Suppressor macrophage treated with lipopolysaccharide for 4 hours (primary cell): ENCODE data around the gene C16orf95.
"Not testable (repeated sequence)": the region's sequence is repeated elsewhere in the genome, so short reads cannot be mapped to it uniquely, and the experiment has no call there.

Source experiments
- DNase-seq: peaks from one replicate; pipeline ENCODE4 v3.0.0-alpha.2; 2020

Gene C16orf95, protein sequence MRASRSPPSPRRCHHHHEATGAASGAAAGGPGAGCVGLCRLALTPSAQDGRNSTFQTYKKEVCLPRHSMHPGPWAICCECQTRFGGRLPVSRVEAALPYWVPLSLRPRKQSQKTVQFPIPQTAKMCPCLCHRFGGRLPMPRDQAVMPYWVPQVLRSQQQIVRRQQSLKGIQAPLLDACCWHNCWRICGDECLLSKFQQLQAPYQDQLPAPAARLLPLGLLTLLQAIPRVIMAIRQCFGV

DNA sequence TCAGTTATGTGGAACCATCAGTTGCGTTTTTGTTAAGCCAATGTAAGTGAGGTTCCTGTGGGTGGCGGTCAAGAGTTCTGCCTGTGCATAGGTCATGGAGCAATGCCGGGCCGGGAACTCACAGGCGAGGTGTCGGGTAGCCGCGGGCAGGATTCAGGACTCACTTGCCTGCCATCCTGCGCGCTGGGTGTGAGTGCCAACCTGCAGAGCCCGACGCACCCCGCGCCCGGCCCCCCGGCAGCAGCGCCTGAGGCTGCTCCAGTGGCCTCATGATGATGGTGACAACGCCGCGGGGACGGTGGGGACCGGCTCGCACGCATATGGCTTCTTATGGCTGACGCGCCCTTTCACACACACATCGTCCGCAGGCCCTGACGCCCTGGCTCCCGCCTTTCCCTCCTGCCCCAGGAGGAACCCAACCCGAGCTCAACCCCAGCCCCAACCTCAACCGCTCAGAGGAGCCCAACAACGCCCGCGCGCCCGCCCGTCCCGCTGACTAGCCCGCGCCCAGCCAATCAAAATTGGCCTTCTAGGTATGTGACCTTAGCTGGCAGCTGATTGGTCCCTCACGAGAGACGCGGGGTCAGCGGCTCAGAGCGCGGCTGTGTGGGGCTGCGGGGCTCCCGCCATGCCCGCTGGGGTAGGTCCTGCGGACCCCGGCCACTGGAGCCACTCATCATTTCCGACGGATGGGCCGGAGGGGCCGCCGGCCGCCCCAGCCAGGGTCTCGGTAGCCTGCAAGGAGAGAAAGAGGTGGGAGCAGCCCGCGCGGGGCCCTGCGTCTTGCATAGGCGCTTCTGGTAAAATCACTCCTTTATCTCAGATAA, at the start of gene C16orf95:
Gene C16orf95, minus strand, starts transcription at position 470 of the 827 bp plus-strand sequence. Its CDS starts 150 bp downstream, at position 320.
- DNase-seq, result peak; percentile 97

DNA sequence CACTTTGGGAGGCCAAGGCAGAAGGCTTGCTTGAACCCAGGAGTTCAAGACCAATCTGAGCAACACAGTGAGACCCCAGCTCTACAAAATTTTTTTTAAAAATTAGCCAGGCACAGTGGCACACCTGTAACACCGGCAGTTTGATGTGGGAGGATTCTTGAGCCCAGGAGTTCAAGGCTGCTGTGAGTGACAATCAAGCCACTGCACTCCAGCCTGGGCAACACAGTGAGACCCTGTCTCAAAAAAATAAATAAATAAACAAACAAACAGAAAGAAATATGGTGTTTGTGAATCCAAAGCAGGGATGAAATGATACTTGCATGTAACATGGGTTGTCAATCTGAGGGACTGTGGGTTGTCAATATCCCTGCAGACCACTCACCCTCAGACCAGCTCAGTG, 49.7 kb upstream of the C16orf95 start:
- no peak for DNase-seq

DNA sequence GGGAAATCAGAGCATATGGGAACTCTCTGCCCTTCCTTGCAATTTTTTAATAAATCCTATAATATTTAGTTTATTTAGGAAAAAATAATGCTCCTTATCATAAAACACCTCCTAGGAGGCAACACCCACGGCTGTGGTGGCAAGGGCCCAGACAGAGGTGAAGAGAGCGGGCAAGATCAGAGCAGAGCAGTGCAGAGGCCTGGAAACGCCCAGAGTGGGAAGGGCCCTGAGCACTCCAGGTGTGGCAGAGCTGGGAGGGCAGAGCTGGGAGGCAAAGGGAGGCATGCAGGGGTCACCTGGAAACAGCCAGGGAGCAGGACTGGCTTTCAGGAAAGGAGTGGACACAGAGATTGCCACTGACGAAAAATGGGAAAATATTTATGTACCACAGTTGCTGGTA, 49.1 kb upstream of the C16orf95 start:
- no peak for DNase-seq

DNA sequence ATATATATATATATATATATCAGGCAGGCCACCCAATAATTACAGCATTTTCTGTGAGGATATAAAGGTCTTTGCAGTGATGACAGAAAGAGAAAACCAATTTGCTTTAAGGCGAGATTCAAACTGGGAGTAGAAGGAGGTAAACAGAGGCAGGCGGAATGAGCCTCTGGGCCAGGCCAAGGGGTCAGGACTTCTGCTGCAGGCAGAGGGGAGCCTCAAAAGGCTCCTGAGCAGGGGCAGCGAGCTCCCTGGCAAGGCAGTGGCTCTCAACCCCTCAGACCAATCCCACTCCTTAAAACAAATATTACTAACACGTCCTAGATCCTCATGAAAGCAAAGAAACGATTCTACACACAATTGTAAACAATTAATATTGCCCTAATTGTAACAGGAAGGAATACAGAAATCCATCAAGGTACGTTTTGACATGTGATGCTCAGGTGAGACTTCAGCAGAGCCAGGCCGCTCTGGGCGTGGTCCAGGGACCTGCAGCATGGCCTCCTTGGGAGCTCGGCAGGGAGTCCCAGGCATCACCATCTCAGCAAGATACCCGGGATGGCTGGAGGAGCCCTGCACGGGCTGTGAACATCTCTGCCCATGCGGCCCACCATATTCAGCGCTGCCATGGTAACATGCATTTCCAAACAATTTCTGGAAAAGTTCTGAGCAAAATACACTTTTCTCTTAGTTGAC, 48.0 kb upstream of the C16orf95 start:
- DNase-seq, result no peak

DNA sequence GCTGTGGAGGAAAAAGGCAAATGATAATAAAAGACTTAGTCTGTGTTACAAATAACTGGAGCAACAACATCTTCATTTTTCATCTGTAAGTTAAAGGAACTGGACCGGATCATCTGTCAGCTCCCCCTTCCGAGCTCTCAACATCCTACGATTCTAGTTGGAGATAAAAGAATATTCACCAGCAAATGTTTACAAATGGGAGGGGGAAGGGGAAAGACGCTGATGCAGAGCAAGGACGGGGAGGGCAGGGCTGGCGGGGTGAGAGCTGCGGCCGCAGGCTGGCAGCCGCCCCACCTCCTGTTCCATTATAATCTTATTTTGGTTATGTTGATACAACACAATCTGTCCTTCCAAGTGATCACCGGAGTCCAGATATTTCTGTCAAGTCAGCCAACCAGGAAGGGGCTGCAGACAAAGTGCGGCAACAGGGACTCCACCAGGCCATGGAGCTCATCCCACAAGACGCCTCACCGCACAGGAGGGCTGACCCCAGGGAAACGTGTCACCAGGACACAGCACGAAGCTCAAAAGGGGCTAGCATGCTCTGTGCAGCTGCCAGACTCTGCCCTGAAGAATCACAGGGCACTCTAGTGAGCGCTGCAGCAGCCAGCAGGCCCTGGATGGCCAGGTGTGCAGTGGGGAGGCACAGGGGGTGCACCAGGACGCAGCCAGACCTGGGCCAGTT, 46.7 kb upstream of the C16orf95 start:
- no peak for DNase-seq

DNA sequence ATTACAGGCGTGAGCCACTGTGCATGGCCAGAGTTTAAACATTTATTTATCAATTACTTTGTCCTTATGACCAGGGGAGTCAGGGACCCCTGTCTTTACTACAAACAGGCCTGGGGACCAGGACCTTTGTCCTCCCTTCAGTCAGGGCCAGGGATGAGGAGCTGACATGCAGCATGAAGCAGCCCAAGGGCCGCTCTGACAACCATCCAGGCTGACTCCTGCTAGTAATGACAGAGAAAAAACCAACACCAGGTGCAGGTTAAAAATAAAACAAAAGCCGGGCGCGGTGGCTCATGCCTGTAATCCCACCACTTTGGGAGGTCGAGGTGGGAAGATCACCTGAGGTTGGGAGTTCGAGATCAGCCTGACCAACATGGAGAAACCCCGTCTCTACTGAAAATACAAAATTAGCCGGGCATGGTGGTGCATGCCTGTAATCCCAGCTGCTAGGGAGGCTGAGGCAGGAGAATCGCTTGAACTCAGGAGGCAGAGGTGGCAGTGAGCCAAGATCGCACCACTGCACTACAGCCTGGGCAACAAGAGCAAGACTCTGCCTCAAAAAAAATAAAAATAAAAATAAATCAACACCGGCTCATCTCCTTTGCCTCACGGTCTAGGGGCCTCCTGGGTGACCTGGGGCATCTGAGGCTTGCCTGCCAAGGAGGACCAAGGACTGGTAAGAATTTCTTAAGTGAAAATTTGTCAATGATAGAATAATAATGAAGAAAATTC, 45.8 kb upstream of the C16orf95 start:
- not testable (repeated sequence) for DNase-seq

DNA sequence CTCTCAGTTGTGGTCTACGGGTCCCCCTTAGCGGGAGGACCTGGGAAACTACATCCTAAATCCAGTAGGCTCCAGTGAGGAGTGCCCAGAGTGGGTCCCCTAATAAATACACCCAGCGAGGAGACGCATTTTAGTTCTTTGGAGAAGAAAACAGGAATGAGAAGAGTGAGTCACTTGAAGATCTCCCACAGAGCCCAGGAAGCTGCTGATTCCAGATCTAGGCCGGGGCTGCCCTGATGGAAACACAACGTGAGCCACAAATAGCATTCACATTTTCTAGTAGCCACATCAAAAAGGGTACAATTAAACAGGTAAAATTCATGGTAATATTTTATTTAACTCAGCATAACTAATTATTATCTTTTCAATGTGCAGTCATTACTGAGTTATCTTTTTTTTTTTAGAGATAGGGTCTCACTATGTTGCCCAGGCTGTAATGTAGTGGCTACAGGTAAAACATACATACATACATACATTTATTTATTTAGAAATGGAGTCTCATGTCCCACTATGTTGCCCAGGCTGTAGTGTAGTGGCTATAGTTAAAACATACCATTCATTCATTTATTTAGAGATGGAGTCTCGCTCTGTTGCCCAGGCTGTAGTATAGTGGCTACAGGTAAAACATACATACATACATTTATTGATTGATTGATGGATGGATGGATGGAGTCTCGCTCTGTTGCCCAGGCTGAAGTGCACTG, 44.9 kb upstream of the C16orf95 start:
- DNase-seq, result no peak

DNA sequence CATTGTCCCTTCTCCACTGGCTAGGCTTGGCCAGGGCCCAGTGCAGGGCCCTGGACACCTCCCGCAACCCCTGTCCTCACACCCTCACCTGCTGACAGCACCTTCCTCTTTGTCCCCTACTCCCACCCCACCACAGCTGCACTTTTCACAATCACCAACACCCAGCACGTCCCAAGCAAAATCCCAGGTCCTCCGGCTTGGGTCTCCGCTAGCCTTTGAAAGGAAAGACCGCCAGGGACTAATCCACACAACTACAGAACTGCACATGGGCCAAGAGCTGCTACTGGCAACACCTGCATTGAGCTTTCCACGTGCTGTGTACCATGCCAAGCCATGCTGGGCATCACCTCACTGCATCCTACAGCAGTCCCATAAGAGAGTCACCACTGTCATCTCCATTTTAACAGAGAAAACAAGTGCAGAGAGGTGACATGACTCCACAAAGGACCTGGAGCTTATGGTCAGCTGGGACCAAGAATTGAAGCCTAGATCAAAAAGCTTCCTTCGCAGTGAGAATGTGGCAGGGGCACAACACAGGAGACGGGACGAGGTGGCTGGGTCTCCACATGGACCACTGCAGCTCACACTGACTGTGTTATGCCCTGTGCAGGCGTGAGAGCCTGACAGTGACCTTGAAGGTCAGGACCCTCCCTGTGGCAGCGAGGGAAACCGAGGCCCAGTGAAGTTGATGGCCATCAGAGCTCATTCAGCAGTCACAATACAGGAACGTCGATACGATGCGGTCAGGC, 43.8 kb upstream of the C16orf95 start:
- DNase-seq, result no peak

DNA sequence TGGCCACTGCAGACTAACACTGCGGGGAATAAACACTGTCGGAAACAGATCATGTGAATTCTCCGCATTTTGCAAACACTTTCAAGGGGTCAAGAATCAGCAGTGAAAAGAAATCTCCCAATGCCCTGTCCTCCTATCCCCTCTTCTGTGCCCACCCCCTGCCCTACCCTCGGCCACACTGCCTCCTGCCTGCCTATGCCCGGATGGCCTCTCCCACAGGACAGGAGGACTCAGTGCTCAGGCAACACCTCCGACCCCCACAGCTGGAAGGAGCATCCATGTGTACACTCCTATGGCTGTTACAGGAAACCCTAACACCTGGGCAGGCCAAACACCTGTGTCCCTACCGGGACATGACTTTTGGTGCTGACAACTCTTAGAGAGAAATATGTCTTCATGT, 41.9 kb upstream of the C16orf95 start:
- DNase-seq, result no peak

DNA sequence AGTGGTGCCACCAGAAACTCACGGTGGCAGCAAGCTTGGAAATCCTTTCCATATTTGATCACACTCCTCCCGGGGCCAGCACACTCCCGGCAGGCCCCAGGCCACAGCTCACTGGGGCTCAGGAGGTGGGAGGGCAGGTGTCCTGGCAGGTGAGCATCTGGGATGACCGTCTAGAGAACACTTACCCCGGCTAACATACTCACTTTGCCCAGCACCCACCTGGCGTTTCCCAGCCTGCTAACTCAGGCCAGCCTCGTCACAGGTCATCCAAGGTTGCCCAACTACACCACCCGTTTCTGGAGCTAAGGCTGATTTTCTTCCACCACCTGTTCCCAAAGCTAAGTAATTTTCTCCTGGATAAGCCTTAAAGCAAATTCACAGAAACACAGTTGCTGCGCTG, 41.5 kb upstream of the C16orf95 start:
- DNase-seq, result no peak

DNA sequence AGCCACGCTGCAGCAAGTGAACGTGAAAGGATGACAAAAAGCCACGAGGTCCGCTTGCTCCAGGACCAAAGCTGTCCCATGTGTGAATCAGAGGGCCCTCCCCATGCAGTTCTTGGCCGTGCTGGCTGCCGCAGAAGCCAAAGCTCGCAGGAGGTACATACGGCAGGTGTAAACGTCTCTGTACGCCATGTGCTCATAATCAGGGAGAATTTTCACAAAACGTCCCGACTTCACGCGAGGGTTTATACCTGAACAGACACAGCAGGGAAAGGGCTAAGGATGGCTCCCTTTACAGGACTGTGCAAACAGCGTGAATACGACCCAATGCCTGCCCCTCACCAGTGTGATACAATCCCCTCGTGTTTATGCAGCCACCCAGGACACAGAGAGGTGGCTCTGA, 41.1 kb upstream of the C16orf95 start:
- no peak for DNase-seq

DNA sequence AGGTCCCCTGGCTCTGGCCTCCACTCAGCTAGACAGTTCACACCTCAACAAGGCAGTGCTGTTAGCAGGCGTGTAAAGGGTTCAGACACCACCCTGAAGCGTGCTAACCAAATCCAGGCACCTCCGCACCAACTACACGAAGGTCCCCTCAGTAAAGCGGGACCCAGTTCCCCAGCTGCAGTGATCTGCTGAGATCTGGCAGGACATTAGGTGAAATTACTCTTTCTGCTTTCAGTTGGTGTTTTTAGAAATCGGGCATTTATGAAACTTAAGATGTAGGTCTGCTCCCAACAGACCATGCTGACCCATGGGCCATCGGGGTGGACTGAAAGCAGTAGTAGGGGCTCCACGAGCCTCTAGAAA, 39.3 kb upstream of the C16orf95 start:
- no peak for DNase-seq

DNA sequence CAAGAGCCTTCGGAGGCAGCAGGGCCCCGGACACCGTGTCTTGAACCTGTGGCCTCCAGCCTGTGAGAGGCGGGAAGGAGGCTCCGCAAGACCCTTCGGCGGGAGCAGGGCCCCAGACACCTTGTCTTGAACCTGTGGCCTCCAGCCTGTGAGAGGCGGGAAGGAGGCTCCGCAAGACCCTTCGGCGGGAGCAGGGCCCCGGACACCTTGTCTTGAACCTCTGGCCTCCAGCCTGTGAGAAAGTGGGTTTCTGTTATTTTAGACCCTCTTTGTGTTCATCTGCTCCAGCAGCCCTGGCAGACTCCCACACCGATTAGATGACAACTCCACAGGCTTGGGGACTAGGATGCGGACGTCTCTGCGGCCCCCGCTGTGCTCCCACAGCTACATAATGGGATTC, 36.4 kb upstream of the C16orf95 start:
- no peak for DNase-seq

DNA sequence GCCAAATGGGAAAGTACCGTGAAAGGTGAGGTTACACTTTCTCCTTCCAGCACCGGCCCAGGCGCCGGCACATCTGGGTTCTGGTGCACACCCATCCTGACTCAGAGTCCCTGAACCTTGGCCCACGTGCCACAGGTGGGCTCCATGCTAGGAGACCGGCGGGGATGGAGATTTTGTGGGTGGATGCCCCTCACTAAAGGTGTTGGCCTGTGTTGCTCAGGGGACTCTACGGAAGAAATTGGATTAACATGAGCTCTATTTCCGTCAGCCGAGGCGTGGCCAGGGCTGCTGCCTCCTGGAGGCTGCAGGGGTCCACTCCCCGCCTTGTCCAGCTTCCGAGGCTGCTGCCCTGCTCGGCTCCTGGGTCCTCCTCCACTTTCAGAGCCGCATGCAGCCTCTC, 35.6 kb upstream of the C16orf95 start:
- no peak for DNase-seq

DNA sequence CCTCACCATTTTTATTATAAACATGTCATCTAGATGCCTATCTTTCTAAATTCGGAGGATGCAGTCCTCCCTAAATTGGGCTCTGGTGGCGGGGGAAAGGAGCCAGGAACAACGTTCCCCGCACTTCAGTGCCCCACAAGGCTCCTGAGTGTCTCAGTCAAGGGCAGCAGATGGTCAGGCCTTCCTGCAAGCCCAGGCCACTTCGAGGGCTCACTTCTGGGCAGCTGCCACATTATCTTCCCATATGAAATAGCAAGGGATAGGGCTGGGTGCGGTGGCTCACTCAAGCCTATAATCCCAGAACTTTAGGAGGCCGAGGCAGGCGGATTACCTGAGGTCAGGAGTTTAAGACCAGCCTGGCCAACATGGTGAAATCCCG, 34.1 kb upstream of the C16orf95 start:
- DNase-seq, result no peak

DNA sequence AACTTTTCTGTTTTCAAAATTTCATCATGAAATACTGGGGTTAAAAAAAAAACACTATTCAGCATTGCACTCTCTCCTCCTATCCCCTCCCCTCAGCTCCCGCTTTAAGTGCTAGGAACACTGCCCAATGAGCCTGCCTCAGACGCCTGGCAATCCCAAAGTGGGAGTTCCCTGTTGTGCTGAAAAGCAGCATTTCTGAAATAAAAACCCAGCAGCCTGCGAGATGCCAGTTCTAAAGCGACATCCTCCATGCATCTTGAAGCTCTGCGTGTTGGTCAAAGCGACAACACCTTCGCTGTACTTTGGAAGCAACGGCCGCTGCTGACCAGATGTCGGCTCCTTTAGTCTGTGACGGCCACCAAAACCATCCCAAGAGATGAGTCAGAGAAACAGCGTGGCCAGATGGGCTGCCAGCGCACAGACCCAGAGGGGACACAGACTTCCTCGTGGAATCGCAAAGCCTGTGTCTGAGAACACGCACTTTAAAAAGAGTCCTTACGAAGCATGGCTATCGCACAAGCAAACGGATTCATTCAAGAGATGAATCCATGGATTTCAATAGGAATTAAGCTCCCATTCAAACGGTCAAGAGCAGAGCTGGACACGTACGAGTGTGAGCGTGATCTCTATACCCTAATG, 33.6 kb upstream of the C16orf95 start:
- no peak for DNase-seq

DNA sequence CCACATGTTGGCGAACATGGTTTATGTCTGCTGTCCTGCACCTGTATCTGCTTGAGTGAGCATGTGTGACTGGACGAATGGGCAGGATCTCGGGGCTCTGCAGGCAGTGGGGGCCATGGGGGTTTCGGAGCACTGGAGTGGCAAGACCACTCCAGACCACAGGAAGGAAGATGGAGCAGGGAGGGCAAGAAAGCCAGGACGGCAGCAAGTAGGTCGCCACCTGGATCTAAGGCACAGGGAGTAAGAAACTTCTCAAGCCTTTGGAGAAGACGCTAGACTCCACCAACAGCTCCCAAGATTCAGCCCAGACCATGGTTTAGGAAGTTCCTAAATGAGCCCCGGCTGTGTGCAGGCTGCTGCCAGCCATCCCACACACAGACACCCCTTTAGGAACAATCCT, 32.8 kb upstream of the C16orf95 start:
- no peak for DNase-seq

DNA sequence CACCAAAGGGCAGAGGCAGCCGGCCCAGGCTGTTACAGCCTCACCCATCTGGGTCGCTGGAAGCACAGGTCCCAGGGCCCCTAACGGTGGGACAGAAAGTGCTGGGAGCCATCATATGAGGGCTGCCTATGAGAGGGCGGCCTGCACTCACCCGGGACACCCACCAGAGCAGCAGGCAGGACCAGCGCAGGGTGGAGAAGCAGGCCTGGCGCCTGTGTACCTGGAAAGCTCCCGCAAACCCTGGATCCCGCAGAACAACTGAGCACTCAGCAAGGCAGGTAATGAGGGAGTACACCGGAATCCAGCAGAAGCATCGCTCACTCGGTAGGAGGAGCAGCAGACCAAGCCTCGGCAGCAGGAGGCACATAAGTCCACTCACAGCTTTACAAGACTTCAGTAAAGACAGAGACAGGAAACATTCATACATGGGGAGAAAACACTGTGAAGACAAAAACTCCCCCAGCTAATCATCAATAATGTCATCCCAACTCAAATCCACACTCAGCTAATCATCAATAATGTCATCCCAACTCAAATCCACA, 31.5 kb upstream of the C16orf95 start:
- DNase-seq, result no peak

DNA sequence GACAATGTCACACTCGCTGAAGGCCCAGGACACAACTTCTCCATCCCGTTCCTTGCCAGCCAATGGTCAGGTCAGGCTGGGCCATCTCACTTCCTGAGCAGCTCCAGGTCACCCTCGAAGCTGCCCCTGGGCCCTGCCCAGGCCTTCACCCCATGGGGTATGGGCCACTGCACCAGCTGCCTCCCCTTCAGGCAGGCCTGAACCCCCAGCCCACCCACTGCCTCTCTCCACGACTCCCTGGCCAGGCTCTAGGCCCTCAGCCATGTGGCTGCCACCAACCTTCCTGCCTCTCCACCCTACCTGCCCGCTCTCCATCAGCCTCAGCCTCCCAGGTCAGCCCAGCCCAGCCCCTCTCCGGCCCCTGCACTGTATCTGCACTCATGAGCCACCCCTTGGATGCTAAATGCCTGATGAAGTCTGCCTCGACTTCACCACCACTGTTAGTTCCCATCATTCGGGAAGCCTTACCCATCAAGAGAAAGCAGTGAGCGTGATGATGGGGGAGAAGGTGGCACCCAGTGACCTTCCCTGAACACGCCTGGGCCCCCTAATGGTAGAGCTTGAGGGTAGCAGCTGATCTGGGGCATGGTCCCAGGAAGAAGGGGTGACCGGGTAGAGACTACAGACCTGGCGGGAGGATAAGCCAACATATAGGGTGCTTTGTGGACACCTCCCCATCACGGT, 30.9 kb upstream of the C16orf95 start:
- DNase-seq, result no peak

DNA sequence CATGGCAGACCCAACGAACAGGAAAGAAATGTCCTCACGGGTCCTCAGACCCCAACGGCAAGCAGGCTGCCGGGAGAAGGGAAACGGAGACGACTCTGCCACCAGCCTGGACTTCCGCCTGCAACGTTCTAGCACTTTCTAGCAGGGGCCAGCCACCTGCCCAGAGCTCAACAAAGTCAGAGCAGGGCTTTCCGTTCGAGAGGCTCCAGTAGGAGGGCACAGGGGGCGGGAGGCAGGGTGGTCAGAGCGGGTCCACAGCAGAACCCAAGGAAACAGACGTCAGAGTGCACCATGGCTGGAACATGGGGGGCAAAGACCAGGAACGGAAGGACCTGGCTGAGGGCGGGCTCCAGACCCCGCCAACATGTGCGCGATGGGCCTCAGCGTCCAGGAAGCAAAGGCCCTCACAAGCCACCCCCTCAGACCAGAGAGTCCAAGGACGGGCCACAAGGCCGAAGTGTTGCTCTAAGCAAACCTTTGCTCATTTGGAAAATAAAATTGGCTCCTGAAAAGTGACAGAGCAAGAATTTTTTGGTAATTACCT, 29.4 kb upstream of the C16orf95 start:
- DNase-seq, result no peak
